Testis (tissue), 2 donors: ENCODE data around the gene EHMT1.

Experiments used
- CTCF ChIP-seq, 3 experiments: fragments of 450-650 bp in 2 of 3; fragments of 200-600 bp in 1 of 3; sonication (generic) in 1 of 3; IDR thresholded peaks; one replicate each; pipeline ENCODE4 v1.5.1; 2016 to 2019; ENCODE audit warnings: antibody characterized with exemption in 3 of 3, mild to moderate bottlenecking in 2 of 3, moderate library complexity in 1 of 3
- POLR2A ChIP-seq: fragments of 450-650 bp; IDR thresholded peaks from one replicate; pipeline ENCODE4 v1.6.1; 2017; ENCODE audit warnings: antibody characterized with exemption, mild to moderate bottlenecking, moderate library complexity

GRCh38 chr9:137879052-137879451 is 260.2 kb downstream of the EHMT1 start:
- TF ChIP-seq POLR2A: no peak
- TF ChIP-seq CTCF (IDR thresholded peaks at IDR 0.05): no peak
